Stimulated activated CD8-positive, alpha-beta memory T cell treated with anti-CD3 and anti-CD28 coated beads, Interleukin-12 subunit alpha, Interleukin-12 subunit beta, amount 100 ng/mL, for 24 hours (primary cell): ENCODE measurements around the gene LEF1.

Experiments
- DNase-seq: peaks from one replicate; pipeline ENCODE4 v3.0.0-alpha.2; 2020; ENCODE audit errors: extremely low read depth

Gene LEF1

GRCh38 chr4:108149588-108150380, 18.9 kb downstream of the LEF1 start:
- DNase-seq, result no peak

GRCh38 chr4:108148316-108148715, 20.4 kb downstream of the LEF1 start:
- no peak for DNase-seq

DNA sequence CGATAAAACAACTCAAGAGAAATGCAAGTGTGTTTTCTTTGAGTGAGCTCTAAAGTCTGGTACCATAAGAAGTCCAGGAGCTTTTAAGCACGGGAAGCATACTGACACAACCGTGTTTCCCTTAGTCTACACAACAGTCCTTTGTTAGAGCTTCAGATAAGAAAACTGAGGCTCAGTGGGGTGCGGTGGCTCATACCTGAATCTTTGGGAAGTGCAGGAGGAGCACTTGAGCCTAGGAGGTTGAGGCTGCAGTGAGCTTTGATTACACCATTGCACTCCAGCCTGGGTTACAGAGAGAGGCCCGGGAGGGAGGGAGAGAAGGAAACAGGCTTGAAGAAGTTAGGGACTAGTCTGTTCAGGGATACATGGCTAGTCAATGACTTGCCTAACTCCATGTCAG, 21.9 kb downstream of the LEF1 start:
- no peak for DNase-seq

- no peak for DNase-seq
Measured at GRCh38 chr4:108146336-108146735, 22.4 kb downstream of the LEF1 start.

DNA sequence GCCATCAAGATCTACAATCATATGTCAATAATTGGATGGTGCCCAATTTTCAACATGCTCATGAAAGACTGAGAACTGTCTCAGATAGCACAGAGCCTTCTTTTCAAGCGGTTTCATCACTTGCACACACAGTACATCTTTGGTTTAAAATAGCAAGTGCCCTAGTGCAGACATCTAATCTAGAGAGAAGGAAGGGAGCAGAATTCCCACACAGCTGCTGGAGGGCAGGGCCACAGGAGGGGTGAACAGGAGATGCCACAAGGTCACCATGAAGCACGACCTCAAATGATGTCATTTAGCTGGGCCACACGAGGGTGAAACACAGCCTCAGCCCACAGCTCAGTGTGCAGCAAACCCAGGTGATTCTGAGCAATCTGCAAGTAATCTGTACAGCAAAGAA, 24.3 kb downstream of the LEF1 start:
- no peak for DNase-seq

- DNase-seq, result no peak
Measured at GRCh38 chr4:108143515-108143914, 25.2 kb downstream of the LEF1 start.

DNA sequence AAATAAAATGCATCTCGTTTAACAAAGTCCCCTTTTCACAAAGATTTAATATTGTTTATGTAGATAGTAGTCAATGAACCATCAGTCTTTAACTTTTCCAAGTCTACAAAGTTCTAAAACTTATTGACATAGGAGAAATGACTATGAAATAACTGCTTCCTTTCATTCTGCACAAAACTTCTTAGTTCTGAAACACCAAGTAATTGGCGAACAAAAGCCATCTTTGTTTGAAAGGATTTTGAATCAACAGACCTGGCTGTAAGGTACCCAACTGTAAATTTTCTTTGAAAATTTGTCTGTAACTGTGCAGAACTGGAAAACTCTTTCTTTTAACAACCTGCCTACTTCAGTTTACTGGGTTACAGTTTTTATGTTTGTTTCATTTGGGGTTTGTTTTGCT, 25.9 kb downstream of the LEF1 start:
- DNase-seq, result no peak

- no peak for DNase-seq
Measured at GRCh38 chr4:108141213-108141950, 27.4 kb downstream of the LEF1 start.

DNA sequence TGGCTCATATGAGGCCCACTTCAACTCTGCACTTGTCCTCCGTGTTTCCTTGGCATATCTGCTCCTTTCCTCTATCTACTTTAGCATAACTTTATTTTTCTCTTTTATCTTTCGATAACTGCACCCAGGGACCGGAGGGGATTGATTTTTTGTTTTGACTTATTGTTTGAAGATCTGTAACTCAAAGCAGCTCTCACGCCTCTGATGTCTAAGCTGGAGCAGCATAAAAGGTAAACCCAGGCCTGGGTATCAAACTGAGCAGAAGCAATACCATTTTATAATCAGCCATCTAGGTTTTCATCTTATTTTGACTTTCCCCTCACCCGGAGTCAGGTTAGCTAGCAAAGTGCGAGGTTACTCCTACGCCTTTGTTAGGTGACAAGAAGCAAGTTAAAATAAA, 28.4 kb downstream of the LEF1 start:
- no peak for DNase-seq

GRCh38 chr4:108139089-108139488, 29.6 kb downstream of the LEF1 start:
- no peak for DNase-seq

GRCh38 chr4:108135549-108136209, 33.1 kb downstream of the LEF1 start:
- DNase-seq, result no peak

DNA sequence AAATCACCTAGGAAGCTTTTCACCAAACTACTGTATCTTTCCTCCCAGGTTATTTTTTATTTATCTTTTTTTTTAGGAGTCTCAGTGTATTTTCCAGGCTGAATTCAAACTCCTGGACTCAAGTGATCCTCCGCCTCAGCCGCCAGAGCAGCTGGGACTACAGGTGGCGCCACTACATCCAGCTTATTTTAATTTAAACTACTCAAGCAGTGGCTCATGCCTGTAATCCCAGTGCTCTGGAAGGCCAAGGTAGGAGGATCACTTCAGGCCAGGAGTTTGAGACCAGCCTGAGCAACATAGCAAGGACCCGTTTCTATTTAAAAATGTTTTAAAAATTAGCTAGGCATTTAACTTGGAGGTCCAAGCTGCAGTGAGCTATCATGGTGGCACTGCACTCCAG, 37.8 kb downstream of the LEF1 start:
- DNase-seq, result no peak

GRCh38 chr4:108129196-108129595, 39.5 kb downstream of the LEF1 start:
- no peak for DNase-seq

- DNase-seq, result no peak
Measured at GRCh38 chr4:108126806-108127205, 41.9 kb downstream of the LEF1 start.

- no peak for DNase-seq
Measured at GRCh38 chr4:108120789-108121188, 47.9 kb downstream of the LEF1 start.

GRCh38 chr4:108119199-108119800, 49.4 kb downstream of the LEF1 start:
- DNase-seq, result no peak

DNA sequence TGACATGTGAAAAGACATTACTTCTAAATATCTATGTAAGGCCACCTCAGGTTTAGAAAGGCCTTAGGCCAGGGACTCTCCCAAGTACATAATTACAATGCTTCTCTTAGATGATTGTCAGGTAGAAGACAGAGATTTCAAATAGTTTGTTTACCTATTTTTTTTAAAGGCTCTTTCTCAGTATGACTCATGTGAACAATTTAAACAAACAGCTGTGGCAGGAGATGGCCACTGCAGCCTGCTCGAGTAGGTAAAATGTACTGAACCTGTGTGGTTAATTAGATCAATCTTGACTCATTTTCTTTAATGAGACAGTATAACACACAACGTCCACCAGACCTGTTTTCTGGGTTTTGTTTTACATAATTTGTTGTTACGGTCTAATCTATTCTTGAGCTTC, 50.2 kb downstream of the LEF1 start:
- DNase-seq, result no peak

- DNase-seq, result no peak
Measured at GRCh38 chr4:108117418-108118182, 51.1 kb downstream of the LEF1 start.

- DNase-seq, result no peak
Measured at GRCh38 chr4:108116423-108117168, 52.1 kb downstream of the LEF1 start.

DNA sequence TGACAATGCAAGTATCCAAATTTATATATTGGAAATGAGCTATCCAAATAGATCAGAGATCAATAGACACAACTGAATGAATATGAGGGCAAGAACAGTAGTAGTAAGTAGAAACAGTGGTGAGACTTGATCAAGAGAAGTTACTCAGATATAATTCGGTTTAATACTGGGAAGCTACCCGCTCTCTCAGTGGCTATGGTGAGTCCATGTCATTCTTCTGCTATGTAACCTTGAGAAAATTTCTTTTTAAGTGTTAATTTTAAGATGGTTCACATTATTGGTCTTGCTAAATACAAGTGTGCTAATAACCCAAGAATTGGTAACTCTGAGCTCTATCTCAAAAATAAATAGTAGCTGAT, 53.6 kb downstream of the LEF1 start:
- DNase-seq, result no peak

GRCh38 chr4:108114503-108114902, 54.2 kb downstream of the LEF1 start:
- no peak for DNase-seq
